Calu3 (cell line): Measurements from ENCODE around the gene FHIT. TPM values are rescaled to one million over a fixed set of nuclear protein-coding genes. Genes with fewer than 3 reads are reported as not detected.

Source experiments
- BruUV-seq: library from RNA; stranded (reverse); fragments of 400-500 nt; replicated peaks from 2 replicates; lab custom pipeline; 2021; lab: Mats Ljungman, UMichigan
- CTCF ChIA-PET: fragments of 300-600 bp; sonication (Branson Sonifier 250); formaldehyde crosslinking; loops from one replicate; lab custom pipeline; 2022; ENCODE audit warnings: antibody characterized with exemption; lab: Charles Lee
- DNase-seq: peaks from one replicate; pipeline ENCODE4 v3.0.0; 2022
- H3K27ac Mint-ChIP-seq: one replicate; pipeline ENCODE4 v1.8.0; 2022; ENCODE audit warnings: mixed read lengths; ENCODE audit not compliant: unreplicated experiment
- H3K27me3 Mint-ChIP-seq: one replicate; pipeline ENCODE4 v1.8.0; 2022; ENCODE audit warnings: mixed read lengths; ENCODE audit not compliant: unreplicated experiment
- H3K36me3 Mint-ChIP-seq: one replicate; pipeline ENCODE4 v1.8.0; 2022; ENCODE audit warnings: mild to moderate bottlenecking, moderate library complexity, mixed read lengths; ENCODE audit not compliant: insufficient read depth, unreplicated experiment
- H3K4me1 Mint-ChIP-seq: one replicate; pipeline ENCODE4 v1.8.0; 2022; ENCODE audit warnings: mild to moderate bottlenecking, low read depth, mixed read lengths; ENCODE audit not compliant: unreplicated experiment
- H3K4me3 Mint-ChIP-seq: one replicate; pipeline ENCODE4 v1.8.0; 2022; ENCODE audit warnings: mild to moderate bottlenecking, low read depth, moderate library complexity, mixed read lengths; ENCODE audit not compliant: unreplicated experiment
- H3K9me3 Mint-ChIP-seq: one replicate; pipeline ENCODE4 v1.8.0; 2022; ENCODE audit warnings: low read depth, mixed read lengths; ENCODE audit not compliant: unreplicated experiment
- CTCF ChIP-seq: fragments of 200-600 bp; IDR thresholded peaks from one replicate; pipeline ENCODE4 v1.8.0; 2022; ENCODE audit warnings: antibody characterized with exemption; ENCODE audit not compliant: unreplicated experiment
- intact Hi-C: fragments of 100-400 bp; cut with micrococcal nuclease; formaldehyde crosslinking; loops from one replicate; pipeline ENCODE4 v1.10.0; 2022; ENCODE audit not compliant: unreplicated experiment
- total RNA-seq: library from RNA; stranded (reverse); gene quantifications from 2 replicates; pipeline ENCODE4 v1.2.3, GENCODE V29; 2022

FHIT gene
- total RNA-seq, 1 experiment from 2014 or later = 6.2 TPM

- H3K9me3 Mint-ChIP-seq = no peaks in the 10 kb centered on the region
- CTCF ChIA-PET = no interaction called here
- BruUV-seq = no TSS peak
These were observed 961.7 kb downstream of the FHIT start for GRCh38 chr3:60289341-60290121.

DNA sequence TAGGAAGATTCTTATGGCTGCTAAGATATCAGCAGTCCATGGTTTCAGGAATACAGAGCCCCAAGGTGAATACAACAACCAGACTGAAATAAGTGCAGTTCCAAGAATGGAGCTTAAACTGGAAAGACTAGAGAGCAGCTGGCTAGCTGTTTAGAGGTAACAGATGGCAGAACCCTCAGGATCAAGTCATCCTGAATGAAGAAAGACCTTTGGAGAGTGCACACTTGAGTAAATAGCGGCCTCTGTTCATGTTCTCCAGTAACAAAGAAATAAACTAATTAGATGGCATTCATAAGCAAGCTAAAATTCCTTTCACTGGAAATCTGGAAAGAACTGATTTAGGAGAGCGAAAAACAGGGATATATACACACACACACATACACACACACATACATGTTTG, 968.4 kb downstream of the FHIT start:
- H3K27me3 Mint-ChIP-seq = no peaks in the 10 kb centered on the region

More at GRCh38 chr3:60289341-60290121, 961.7 kb downstream of the FHIT start:
- Mint-ChIP-seq H3K36me3 (no peaks in the 10 kb centered on the region), H3K4me3 (no peak overlapping the region), H3K27ac (no peak overlapping the region), H3K27me3 (no peaks in the 10 kb centered on the region), H3K4me1 (peaks cover 11% of the 10 kb centered on the region)
- DNase-seq = no peak
- intact Hi-C loops = no loop called here
- no peak for TF ChIP-seq CTCF

DNA sequence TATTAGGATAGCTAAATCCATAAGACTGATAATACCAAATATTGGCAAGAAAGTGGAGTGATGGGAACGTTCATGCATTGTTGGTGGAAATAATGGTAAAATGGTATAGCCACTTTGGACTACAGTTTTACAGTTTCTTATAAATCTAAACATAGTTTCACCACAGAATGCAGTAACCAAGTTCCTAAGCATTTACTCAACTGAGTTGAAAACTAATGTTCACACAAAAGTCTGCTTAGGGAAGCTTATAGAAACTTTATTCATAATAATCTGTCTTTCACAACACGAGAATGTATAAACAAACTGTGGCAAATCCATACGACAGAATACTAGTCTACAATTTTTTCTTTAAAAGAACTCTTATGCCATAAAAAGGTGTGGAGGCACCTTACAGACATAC, 969.3 kb downstream of the FHIT start:
- DNase-seq = no peak
- Mint-ChIP-seq H3K27me3 (no peaks in the 10 kb centered on the region), H3K27ac (no peak overlapping the region), H3K4me3 (no peak overlapping the region), H3K9me3 (no peaks in the 10 kb centered on the region), H3K36me3 (no peaks in the 10 kb centered on the region), H3K4me1 (no peaks in the 10 kb centered on the region)
- TF ChIP-seq CTCF = no peak
- BruUV-seq = no TSS peak
- intact Hi-C loops = no loop called here
- CTCF ChIA-PET = no interaction called here

More for the DNA sequence above, 968.4 kb downstream of the FHIT start:
- TF ChIP-seq CTCF = no peak
- Mint-ChIP-seq H3K4me3 (no peak overlapping the region), H3K36me3 (no peaks in the 10 kb centered on the region), H3K4me1 (no peaks in the 10 kb centered on the region), H3K9me3 (no peaks in the 10 kb centered on the region), H3K27ac (no peak overlapping the region)
- BruUV-seq = no TSS peak
- DNase-seq = no peak
- intact Hi-C loops = no loop called here
- CTCF ChIA-PET = interaction anchor here (0.6 kb wide), 1 partner anchor 212 kb away, joined by 3 read pairs; no protein-coding TSS in a partner anchor

- intact Hi-C loops = no loop called here
- H3K4me1 Mint-ChIP-seq = no peaks in the 10 kb centered on the region
- no peaks in the 10 kb centered on the region for H3K36me3 Mint-ChIP-seq
- TF ChIP-seq CTCF = no peak
- no peak overlapping the region for H3K4me3 Mint-ChIP-seq
- no peak for DNase-seq
- H3K27me3 Mint-ChIP-seq = no peaks in the 10 kb centered on the region
- CTCF ChIA-PET = no interaction called here
- no TSS peak for BruUV-seq
- H3K9me3 Mint-ChIP-seq = no peaks in the 10 kb centered on the region
- H3K27ac Mint-ChIP-seq = no peak overlapping the region
These were observed 973.9 kb downstream of the FHIT start for GRCh38 chr3:60277361-60277800.
